Mesothelial cell of epicardium (in vitro differentiated cells): ENCODE results near the gene SPCS2. TPM values are rescaled to one million over a fixed set of nuclear protein-coding genes. Genes with fewer than 3 reads are reported as not detected.
"Not testable (repeated sequence)": the region's sequence is repeated elsewhere in the genome, so short reads cannot be mapped to it uniquely, and the experiment has no call there.

Experiments
- DNase-seq, 2 experiments: peaks; one replicate each; pipeline ENCODE4 v3.0.0; 2021; ENCODE audit warnings: low spot score in 2 of 2; ENCODE audit not compliant: unreplicated experiment in 2 of 2
- H3K27ac Mint-ChIP-seq: 2 replicates; pipeline ENCODE4 v1.8.0; 2021; ENCODE audit warnings: mixed read lengths
- H3K27me3 Mint-ChIP-seq: 2 replicates; pipeline ENCODE4 v1.8.0; 2021; ENCODE audit warnings: low read depth, mixed read lengths
- H3K36me3 Mint-ChIP-seq: 2 replicates; pipeline ENCODE4 v1.8.0; 2021; ENCODE audit warnings: mixed read lengths
- H3K4me1 Mint-ChIP-seq: 2 replicates; pipeline ENCODE4 v1.8.0; 2021; ENCODE audit warnings: mixed read lengths
- H3K4me3 Mint-ChIP-seq: 2 replicates; pipeline ENCODE4 v1.8.0; 2021; ENCODE audit warnings: mild to moderate bottlenecking, moderate library complexity, mixed read lengths
- H3K9me3 Mint-ChIP-seq: 2 replicates; pipeline ENCODE4 v1.8.0; 2021; ENCODE audit warnings: mixed read lengths
- CTCF ChIP-seq: fragments of 200-600 bp; sonication (generic); IDR thresholded peaks from one replicate; pipeline ENCODE4 v1.5.0; 2021; ENCODE audit warnings: antibody characterized with exemption; ENCODE audit not compliant: unreplicated experiment
- total RNA-seq: library from RNA; stranded (reverse); gene quantifications from 3 replicates; pipeline ENCODE4 v1.2.1, GENCODE V29; 2021

SPCS2 gene
- total RNA-seq, 1 donor from 2014 or later, result 101 TPM

- H3K36me3 Mint-ChIP-seq, result peaks cover 21% of the 10 kb centered on the region
- TF ChIP-seq CTCF, result no peak
- no peak overlapping the region for H3K4me3 Mint-ChIP-seq
- no peaks in the 10 kb centered on the region for H3K27me3 Mint-ChIP-seq
- H3K27ac Mint-ChIP-seq, result no peak overlapping the region
- no peak for DNase-seq
- peaks cover 9% of the 10 kb centered on the region for H3K4me1 Mint-ChIP-seq
- H3K9me3 Mint-ChIP-seq, result no peaks in the 10 kb centered on the region
These were observed 7.4 kb downstream of the SPCS2 start for GRCh38 chr11:74956397-74957015.

GRCh38 chr11:74957937-74958629 is 9.0 kb downstream of the SPCS2 start:
- Mint-ChIP-seq H3K4me3 (no peak overlapping the region), H3K4me1 (peaks cover 7% of the 10 kb centered on the region), H3K27me3 (no peaks in the 10 kb centered on the region), H3K36me3 (peaks cover 18% of the 10 kb centered on the region), H3K27ac (no peak overlapping the region), H3K9me3 (no peaks in the 10 kb centered on the region)
- DNase-seq, result no peak
- TF ChIP-seq CTCF, result no peak

GRCh38 chr11:74960128-74960527 is 11.1 kb downstream of the SPCS2 start:
- Mint-ChIP-seq H3K4me1 (peaks cover 11% of the 10 kb centered on the region), H3K36me3 (peaks cover 13% of the 10 kb centered on the region)
- H3K9me3 Mint-ChIP-seq, H3K4me3 Mint-ChIP-seq, H3K27me3 Mint-ChIP-seq, DNase-seq, H3K27ac Mint-ChIP-seq: not testable (repeated sequence)

GRCh38 chr11:74966651-74967050 is 17.6 kb downstream of the SPCS2 start:
- Mint-ChIP-seq H3K9me3 (no peaks in the 10 kb centered on the region), H3K36me3 (peaks cover 25% of the 10 kb centered on the region), H3K27ac (no peak overlapping the region), H3K27me3 (no peaks in the 10 kb centered on the region), H3K4me3 (no peak overlapping the region), H3K4me1 (peaks cover 11% of the 10 kb centered on the region)
- no peak for TF ChIP-seq CTCF
- DNase-seq, result no peak

- no peaks in the 10 kb centered on the region for H3K27me3 Mint-ChIP-seq
- no peak overlapping the region for H3K4me3 Mint-ChIP-seq
- H3K9me3 Mint-ChIP-seq, result no peaks in the 10 kb centered on the region
- H3K27ac Mint-ChIP-seq, result no peak overlapping the region
- H3K4me1 Mint-ChIP-seq, result no peaks in the 10 kb centered on the region
- DNase-seq, result no peak
- TF ChIP-seq CTCF, result no peak
- H3K36me3 Mint-ChIP-seq, result peaks cover 47% of the 10 kb centered on the region
These were observed 21.9 kb downstream of the SPCS2 start for GRCh38 chr11:74970852-74971395.

GRCh38 chr11:74971424-74971823 is 22.4 kb downstream of the SPCS2 start:
- TF ChIP-seq CTCF, result no peak
- H3K27me3 Mint-ChIP-seq, result no peaks in the 10 kb centered on the region
- no peaks in the 10 kb centered on the region for H3K9me3 Mint-ChIP-seq
- no peaks in the 10 kb centered on the region for H3K4me1 Mint-ChIP-seq
- H3K4me3 Mint-ChIP-seq, result no peak overlapping the region
- peaks cover 47% of the 10 kb centered on the region for H3K36me3 Mint-ChIP-seq
- H3K27ac Mint-ChIP-seq, result no peak overlapping the region
- no peak for DNase-seq
